H9 (cell line): Measurements from ENCODE around the gene RAB3A. TPM values are rescaled to one million over a fixed set of nuclear protein-coding genes. Genes with fewer than 3 reads are reported as not detected.

Experiments used
- DNase-seq: peaks from one replicate; pipeline ENCODE4 v3.0.0-alpha.2; 2017
- H2AFZ ChIP-seq: one replicate; pipeline ENCODE4 v1.6.1; 2013; ENCODE audit warnings: mild to moderate bottlenecking, low read length, control low read depth, moderate library complexity
- H2AK5ac ChIP-seq: 2 replicates; pipeline ENCODE4 v1.6.1; 2013; ENCODE audit warnings: low read length, control low read depth, mixed read lengths; ENCODE audit not compliant: insufficient read length
- H2BK120ac ChIP-seq: one replicate; pipeline ENCODE4 v1.6.1; 2013; ENCODE audit warnings: low read depth, mild to moderate bottlenecking, low read length, control low read depth, inconsistent platforms; ENCODE audit not compliant: poor library complexity, severe bottlenecking
- H2BK12ac ChIP-seq: 2 replicates; pipeline ENCODE4 v1.6.1; 2013; ENCODE audit warnings: low read length, control low read depth, mixed read lengths, low read depth; ENCODE audit not compliant: insufficient read length
- H2BK15ac ChIP-seq: 2 replicates; pipeline ENCODE4 v1.6.1; 2013; ENCODE audit warnings: low read depth, low read length, control low read depth
- H2BK20ac ChIP-seq: one replicate; pipeline ENCODE4 v1.6.1; 2013; ENCODE audit warnings: low read depth, mild to moderate bottlenecking, low read length, control low read depth, inconsistent platforms; ENCODE audit not compliant: poor library complexity, severe bottlenecking
- H2BK5ac ChIP-seq: 2 replicates; pipeline ENCODE4 v1.6.1; 2013; ENCODE audit warnings: low read length, control low read depth, mixed read lengths; ENCODE audit not compliant: insufficient read length
- H3K14ac ChIP-seq: 2 replicates; pipeline ENCODE4 v1.6.1; 2013; ENCODE audit warnings: low read length, control low read depth; ENCODE audit not compliant: insufficient read depth
- H3K18ac ChIP-seq: 2 replicates; pipeline ENCODE4 v1.6.1; 2013; ENCODE audit warnings: low read depth, mild to moderate bottlenecking, mixed read lengths, low read length, control low read depth; ENCODE audit not compliant: insufficient read length
- H3K23ac ChIP-seq: 2 replicates; pipeline ENCODE4 v1.6.1; 2013; ENCODE audit warnings: low read length, control low read depth, mixed read lengths, low read depth; ENCODE audit not compliant: insufficient read length
- H3K23me2 ChIP-seq: 2 replicates; pipeline ENCODE4 v1.6.1; 2013; ENCODE audit warnings: low read depth, mild to moderate bottlenecking, mixed read lengths, low read length, control low read depth; ENCODE audit not compliant: insufficient read length, poor library complexity, severe bottlenecking
- H3K27ac ChIP-seq: 2 replicates; pipeline ENCODE4 v1.5.1; 2013; ENCODE audit warnings: low read length, control low read depth, mixed read lengths, low read depth; ENCODE audit not compliant: insufficient read length
- H3K27me3 ChIP-seq: 2 replicates; pipeline ENCODE4 v1.6.1; 2013; ENCODE audit warnings: low read length, control low read depth, inconsistent platforms; ENCODE audit not compliant: insufficient read depth
- H3K4ac ChIP-seq: 2 replicates; pipeline ENCODE4 v1.6.1; 2013; ENCODE audit warnings: low read depth, mild to moderate bottlenecking, control low read depth, inconsistent platforms, low read length, moderate library complexity
- H3K4me1 ChIP-seq: 2 replicates; pipeline ENCODE4 v1.6.1; 2013; ENCODE audit warnings: low read length, control low read depth, inconsistent platforms; ENCODE audit not compliant: insufficient read depth
- H3K4me2 ChIP-seq: 2 replicates; pipeline ENCODE4 v1.6.1; 2013; ENCODE audit warnings: low read length, control low read depth, mixed read lengths; ENCODE audit not compliant: insufficient read length, insufficient read depth
- H3K56ac ChIP-seq: 2 replicates; pipeline ENCODE4 v1.6.1; 2013; ENCODE audit warnings: low read depth, mild to moderate bottlenecking, mixed read lengths, low read length, control low read depth; ENCODE audit not compliant: insufficient read length
- H3K79me1 ChIP-seq: 2 replicates; pipeline ENCODE4 v1.6.1; 2013; ENCODE audit warnings: low read depth, mild to moderate bottlenecking, moderate library complexity, low read length, control low read depth, inconsistent platforms; ENCODE audit not compliant: insufficient read depth, poor library complexity, severe bottlenecking
- H3K79me2 ChIP-seq: 2 replicates; pipeline ENCODE4 v1.6.1; 2013; ENCODE audit warnings: low read length, control low read depth, inconsistent platforms; ENCODE audit not compliant: insufficient read depth
- H3K9ac ChIP-seq: 2 replicates; pipeline ENCODE4 v1.6.1; 2013; ENCODE audit warnings: low read length, control low read depth, mixed read lengths; ENCODE audit not compliant: insufficient read length; ENCODE audit errors: extremely low read depth
- H3K9me3 ChIP-seq: one replicate; pipeline ENCODE4 v1.6.1; 2013; ENCODE audit warnings: low read depth, low read length, inconsistent platforms; ENCODE audit not compliant: control insufficient read depth
- H3T11ph ChIP-seq: one replicate; pipeline ENCODE4 v1.6.1; 2013; ENCODE audit warnings: mild to moderate bottlenecking, low read length, control low read depth, inconsistent platforms
- H4K20me1 ChIP-seq: one replicate; pipeline ENCODE4 v1.6.1; 2013; ENCODE audit not compliant: control insufficient read depth, insufficient read length, insufficient read depth
- H4K5ac ChIP-seq: 2 replicates; pipeline ENCODE4 v1.6.1; 2013; ENCODE audit warnings: low read depth, mild to moderate bottlenecking, mixed read lengths, low read length, control low read depth; ENCODE audit not compliant: insufficient read length
- H4K8ac ChIP-seq: replicated peaks from 2 replicates; pipeline ENCODE4 v1.6.1; 2013; ENCODE audit warnings: low read length, control low read depth, mixed read lengths, low read depth; ENCODE audit not compliant: insufficient read length
- H4K91ac ChIP-seq: 2 replicates; pipeline ENCODE4 v1.6.1; 2013; ENCODE audit warnings: low read depth, mild to moderate bottlenecking, moderate library complexity, mixed read lengths, low read length, control low read depth; ENCODE audit not compliant: insufficient read length
- H3K27ac Mint-ChIP-seq, 3 experiments: 2 replicates in 2 of 3; 3 replicates in 1 of 3; pipeline ENCODE4 v1.8.0; 2020 to 2021; ENCODE audit warnings: mixed read lengths in 3 of 3, mild to moderate bottlenecking in 1 of 3, moderate library complexity in 1 of 3
- H3K27me3 Mint-ChIP-seq: 2 replicates; pipeline ENCODE4 v1.8.0; 2021; ENCODE audit warnings: low read depth, mild to moderate bottlenecking, moderate library complexity, mixed read lengths
- H3K36me3 Mint-ChIP-seq, 3 experiments: 2 replicates in 2 of 3; 3 replicates in 1 of 3; pipeline ENCODE4 v1.8.0; 2020 to 2021; ENCODE audit warnings: low read depth in 3 of 3, mixed read lengths in 3 of 3; ENCODE audit not compliant: insufficient read depth in 1 of 3
- H3K4me1 Mint-ChIP-seq, 2 experiments: 2 replicates each; pipeline ENCODE4 v1.8.0; 2020; ENCODE audit warnings: mixed read lengths in 2 of 2
- H3K4me3 Mint-ChIP-seq, 2 experiments: 2 replicates in 1 of 2; 3 replicates in 1 of 2; pipeline ENCODE4 v1.8.0; 2020 to 2021; ENCODE audit warnings: mild to moderate bottlenecking in 2 of 2, mixed read lengths in 2 of 2, moderate library complexity in 1 of 2
- H3K9me3 Mint-ChIP-seq, 2 experiments: 2 replicates in 1 of 2; 3 replicates in 1 of 2; pipeline ENCODE4 v1.8.0; 2020; ENCODE audit warnings: mild to moderate bottlenecking in 2 of 2, mixed read lengths in 2 of 2, moderate library complexity in 1 of 2
- WGBS: extraction: QIAGEN DNeasy Blood & Tissue Kit; methylation state at CpG from one replicate; pipeline ENCODE4 v1.1.7; 2013; ENCODE audit warnings: missing lambda C conversion rate, low lambda C conversion rate, mixed read lengths; ENCODE audit not compliant: insufficient read length; ENCODE audit errors: extremely low coverage; 5-methylcytosine and 5-hydroxymethylcytosine counted together
- total RNA-seq: library from RNA; stranded (reverse); gene quantifications from 2 replicates; pipeline ENCODE4 v1.2.1, GENCODE V29; 2021
- TF ChIP-seq, protein P1 (sequence below): fragments of 200-600 bp; sonication (generic); conservative IDR thresholded peaks from 3 replicates; pipeline ENCODE4 v1.8.0; 2021; ENCODE audit warnings: antibody characterized with exemption, mild to moderate bottlenecking

Gene RAB3A
- total RNA-seq, 1 experiment from 2014 or later, result 6.8 TPM

DNA sequence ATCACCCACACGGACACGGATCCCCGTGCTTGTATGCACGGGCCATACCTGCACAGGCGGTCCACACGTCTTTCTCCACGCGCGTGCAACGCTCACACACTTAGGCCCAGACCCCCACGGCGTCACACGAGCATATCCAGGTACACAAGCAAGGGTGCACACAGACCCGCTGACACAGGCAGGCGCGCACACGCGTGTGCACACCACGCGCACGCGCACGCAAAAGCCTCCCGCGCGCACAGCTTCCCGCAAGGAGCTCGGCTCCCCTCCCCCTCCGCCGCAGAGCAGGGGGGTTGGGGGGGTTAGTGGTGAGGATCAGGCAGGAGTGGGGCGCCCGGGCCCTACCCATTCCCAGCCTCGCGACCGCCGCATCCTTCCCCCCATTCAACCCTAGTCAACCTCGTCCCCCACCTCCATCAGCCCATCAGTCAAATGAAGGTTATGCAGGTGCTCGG lies 407 bp downstream of the RAB3A start:
- no CpG with 5 or more reads among the region's 38 CpGs for WGBS
- H3K9me3 ChIP-seq, result no peaks in the 10 kb centered on the region
- Mint-ChIP-seq H3K4me3 (peak overlapping the region; percentile 80 to 97), H3K36me3 (peaks cover 16 to 29% (median 22%) of the 10 kb centered on the region in 3 experiments; a peak in 6 of 7 replicates), H3K9me3 (peaks cover 0 to 2% of the 10 kb centered on the region in 2 experiments; a peak in 1 of 5 replicates), H3K27ac (peak overlapping the region; percentile 79 to 93 (median 83); a peak in 6 of 7 replicates), H3K27me3 (peaks cover 3% of the 10 kb centered on the region; the same call in 1 of the 2 replicates), H3K4me1 (peaks cover 7 to 30% of the 10 kb centered on the region in 2 experiments)
- no peaks in the 10 kb centered on the region for H3K4me1 ChIP-seq
- H3K4ac ChIP-seq, result no peak overlapping the region
- H2BK120ac ChIP-seq, result no peak overlapping the region
- H4K8ac ChIP-seq, result no peak overlapping the region
- no peak overlapping the region for H2AFZ ChIP-seq
- H3K79me2 ChIP-seq, result no peaks in the 10 kb centered on the region; the same call in 1 of the 2 replicates
- H2AK5ac ChIP-seq, result no peak overlapping the region
- H3K14ac ChIP-seq, result no peak overlapping the region; the same call in 1 of the 2 replicates
- no peak overlapping the region for H3K18ac ChIP-seq
- H3K27me3 ChIP-seq, result no peaks in the 10 kb centered on the region
- H3T11ph ChIP-seq, result no peak overlapping the region
- H4K5ac ChIP-seq, result no peak overlapping the region
- H3K9ac ChIP-seq, result peak overlapping the region; percentile 3
- H3K23me2 ChIP-seq, result peaks cover 18% of the 10 kb centered on the region
- H2BK12ac ChIP-seq, result no peak overlapping the region
- H3K27ac ChIP-seq, result no peak overlapping the region
- no peaks in the 10 kb centered on the region for H3K79me1 ChIP-seq
- no peak overlapping the region for H2BK20ac ChIP-seq
- H3K23ac ChIP-seq, result no peak overlapping the region
- no peak overlapping the region for H2BK5ac ChIP-seq
- no peak for DNase-seq
- H4K91ac ChIP-seq, result no peak overlapping the region
- peak overlapping the region; percentile 77 for H3K4me2 ChIP-seq
- H2BK15ac ChIP-seq, result no peak overlapping the region
- no peak overlapping the region for H3K56ac ChIP-seq
- peaks cover 4% of the 10 kb centered on the region for H4K20me1 ChIP-seq
- TF ChIP-seq, protein P1, sequence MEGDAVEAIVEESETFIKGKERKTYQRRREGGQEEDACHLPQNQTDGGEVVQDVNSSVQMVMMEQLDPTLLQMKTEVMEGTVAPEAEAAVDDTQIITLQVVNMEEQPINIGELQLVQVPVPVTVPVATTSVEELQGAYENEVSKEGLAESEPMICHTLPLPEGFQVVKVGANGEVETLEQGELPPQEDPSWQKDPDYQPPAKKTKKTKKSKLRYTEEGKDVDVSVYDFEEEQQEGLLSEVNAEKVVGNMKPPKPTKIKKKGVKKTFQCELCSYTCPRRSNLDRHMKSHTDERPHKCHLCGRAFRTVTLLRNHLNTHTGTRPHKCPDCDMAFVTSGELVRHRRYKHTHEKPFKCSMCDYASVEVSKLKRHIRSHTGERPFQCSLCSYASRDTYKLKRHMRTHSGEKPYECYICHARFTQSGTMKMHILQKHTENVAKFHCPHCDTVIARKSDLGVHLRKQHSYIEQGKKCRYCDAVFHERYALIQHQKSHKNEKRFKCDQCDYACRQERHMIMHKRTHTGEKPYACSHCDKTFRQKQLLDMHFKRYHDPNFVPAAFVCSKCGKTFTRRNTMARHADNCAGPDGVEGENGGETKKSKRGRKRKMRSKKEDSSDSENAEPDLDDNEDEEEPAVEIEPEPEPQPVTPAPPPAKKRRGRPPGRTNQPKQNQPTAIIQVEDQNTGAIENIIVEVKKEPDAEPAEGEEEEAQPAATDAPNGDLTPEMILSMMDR, result no peak
